GM13977 (cell line): ENCODE results near the gene NOS1AP.

Source experiments
- DNase-seq: peaks from one replicate; pipeline ENCODE4 v3.0.0; 2012; ENCODE audit warnings: low spot score
- CTCF ChIP-seq: IDR thresholded peaks from 2 replicates; pipeline ENCODE4 v1.5.1; 2012; ENCODE audit warnings: mild to moderate bottlenecking, control low read depth; ENCODE audit not compliant: insufficient read depth; ENCODE audit errors: extremely low read depth, missing control alignments
- in situ Hi-C: fragments of 300-500 bp; cut with MboI; formaldehyde crosslinking; loops from one replicate; pipeline ENCODE4 v1.12.0; 2022; ENCODE audit warnings: low sequenced_read_pairs, low pct_unique_long_range_greater_than_20kb, mixed read lengths, inconsistent platforms; ENCODE audit not compliant: unreplicated experiment

The NOS1AP gene

GRCh38 chr1:162236201-162236600 lies 166.7 kb downstream of the NOS1AP start:
- TF ChIP-seq CTCF, result no peak
- in situ Hi-C loops, result no loop called here
- no peak for DNase-seq

- TF ChIP-seq CTCF, result no peak
- in situ Hi-C loops, result no loop called here
- DNase-seq, result no peak
Observed at GRCh38 chr1:162236618-162237017, 167.1 kb downstream of the NOS1AP start.

- DNase-seq, result no peak
- TF ChIP-seq CTCF, result no peak
- in situ Hi-C loops, result no loop called here
Observed at GRCh38 chr1:162240577-162240976, 171.1 kb downstream of the NOS1AP start.

GRCh38 chr1:162242804-162243203 lies 173.3 kb downstream of the NOS1AP start:
- no peak for DNase-seq
- in situ Hi-C loops, result no loop called here
- TF ChIP-seq CTCF, result no peak

GRCh38 chr1:162248854-162249535 lies 179.5 kb downstream of the NOS1AP start:
- no peak for DNase-seq
- in situ Hi-C loops, result no loop called here
- no peak for TF ChIP-seq CTCF

- no peak for TF ChIP-seq CTCF
- in situ Hi-C loops, result no loop called here
- no peak for DNase-seq
Observed at GRCh38 chr1:162250004-162250730, 180.7 kb downstream of the NOS1AP start.

- in situ Hi-C loops, result no loop called here
- TF ChIP-seq CTCF, result no peak
- no peak for DNase-seq
Observed at GRCh38 chr1:162251102-162251501, 181.6 kb downstream of the NOS1AP start.
